ENCODE measurements around the gene ENTPD8.

DNA sequence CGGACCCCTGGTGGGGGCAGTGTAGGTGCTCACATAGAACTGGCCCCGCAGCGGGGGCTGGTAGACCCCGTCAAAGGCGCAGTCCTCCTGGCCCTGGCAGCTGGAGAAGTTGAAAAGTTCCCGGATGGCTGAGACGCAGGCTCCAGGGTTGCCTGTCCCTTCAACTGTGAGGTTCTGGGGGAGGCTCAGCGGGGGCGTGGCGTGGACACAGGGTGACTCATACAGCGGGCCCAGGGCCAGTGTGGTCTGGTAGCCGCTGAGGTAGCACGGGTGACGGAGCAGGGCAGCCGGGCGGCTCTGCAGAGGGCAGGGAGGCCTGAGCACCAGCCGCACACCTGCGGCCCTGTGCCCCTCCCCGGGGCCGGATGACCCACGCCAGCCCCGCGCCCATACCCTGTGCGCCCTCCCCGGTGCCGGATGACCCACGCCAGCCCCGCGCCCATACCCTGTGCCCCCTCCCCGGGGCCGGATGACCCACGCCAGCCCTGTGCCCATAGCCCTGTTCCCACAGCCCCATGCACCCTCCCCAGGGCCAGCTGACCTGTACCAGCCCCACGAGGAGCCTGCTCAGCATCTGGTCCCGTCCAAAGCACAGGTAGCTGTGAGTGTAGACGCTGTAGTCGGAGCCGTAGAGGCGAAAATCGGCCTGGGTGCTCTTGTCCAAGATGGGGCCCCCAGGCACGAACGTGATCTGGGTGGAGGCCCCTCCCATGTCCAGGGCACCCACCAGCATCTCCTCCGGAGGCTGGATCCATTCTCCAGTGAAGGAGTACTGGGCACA is 5.0 kb downstream of the ENTPD8 start:
- TF ChIP-seq EZH2 (IDR thresholded peaks at IDR 0.05; ENCODE audit: borderline replicate concordance, insufficient read depth, low read depth, low read length, poor library complexity, severe bottlenecking) = no peak
- TF ChIP-seq, protein P1, sequence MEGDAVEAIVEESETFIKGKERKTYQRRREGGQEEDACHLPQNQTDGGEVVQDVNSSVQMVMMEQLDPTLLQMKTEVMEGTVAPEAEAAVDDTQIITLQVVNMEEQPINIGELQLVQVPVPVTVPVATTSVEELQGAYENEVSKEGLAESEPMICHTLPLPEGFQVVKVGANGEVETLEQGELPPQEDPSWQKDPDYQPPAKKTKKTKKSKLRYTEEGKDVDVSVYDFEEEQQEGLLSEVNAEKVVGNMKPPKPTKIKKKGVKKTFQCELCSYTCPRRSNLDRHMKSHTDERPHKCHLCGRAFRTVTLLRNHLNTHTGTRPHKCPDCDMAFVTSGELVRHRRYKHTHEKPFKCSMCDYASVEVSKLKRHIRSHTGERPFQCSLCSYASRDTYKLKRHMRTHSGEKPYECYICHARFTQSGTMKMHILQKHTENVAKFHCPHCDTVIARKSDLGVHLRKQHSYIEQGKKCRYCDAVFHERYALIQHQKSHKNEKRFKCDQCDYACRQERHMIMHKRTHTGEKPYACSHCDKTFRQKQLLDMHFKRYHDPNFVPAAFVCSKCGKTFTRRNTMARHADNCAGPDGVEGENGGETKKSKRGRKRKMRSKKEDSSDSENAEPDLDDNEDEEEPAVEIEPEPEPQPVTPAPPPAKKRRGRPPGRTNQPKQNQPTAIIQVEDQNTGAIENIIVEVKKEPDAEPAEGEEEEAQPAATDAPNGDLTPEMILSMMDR (IDR thresholded peaks at IDR 0.05) = no peak

Data from B cell (primary cell).